ENCODE measurements around the gene CPA3.
A peak's percentile ranks its signal among the peaks of the same experiment; 100 is the strongest.

CPA3 gene

GRCh38 chr3:148923592-148923991 lies 58.5 kb downstream of the CPA3 start:
- DNase-seq: no peak

GRCh38 chr3:148924562-148924961 lies 59.5 kb downstream of the CPA3 start:
- DNase-seq: no peak

- no peak for DNase-seq
Observed at GRCh38 chr3:148925845-148926244, 60.7 kb downstream of the CPA3 start.

GRCh38 chr3:148930752-148931151 lies 65.7 kb downstream of the CPA3 start:
- DNase-seq: no peak

GRCh38 chr3:148931574-148931973 lies 66.5 kb downstream of the CPA3 start:
- no peak for DNase-seq

GRCh38 chr3:148932972-148933371 lies 67.9 kb downstream of the CPA3 start:
- DNase-seq: no peak

- no peak for DNase-seq
Observed at GRCh38 chr3:148937467-148938255, 72.6 kb downstream of the CPA3 start.

- DNase-seq: no peak
Observed at GRCh38 chr3:148938306-148938705, 73.2 kb downstream of the CPA3 start.

- no peak for DNase-seq
Observed at GRCh38 chr3:148938936-148939335, 73.8 kb downstream of the CPA3 start.

GRCh38 chr3:148940983-148941382 lies 75.9 kb downstream of the CPA3 start:
- no peak for DNase-seq

GRCh38 chr3:148943506-148944205 lies 78.6 kb downstream of the CPA3 start:
- DNase-seq: peak; percentile 81 to 89

- DNase-seq: no peak
Observed at GRCh38 chr3:148945116-148945515, 80.0 kb downstream of the CPA3 start.
